NCI-H1694 treated with DMSO at 0.1 percent for 48 hours (cell line): ENCODE measurements around the gene PABPC1L2B.
"Not testable (repeated sequence)": the region's sequence is repeated elsewhere in the genome, so short reads cannot be mapped to it uniquely, and the experiment has no call there.

Experiments used
- DNase-seq: peaks from one replicate; lab custom pipeline; 2025; lab: John Stamatoyannopoulos, UW

The PABPC1L2B gene

GRCh38 chrX:73002733-73003132, at the start of gene PABPC1L2B:
PABPC1L2B (plus strand) TSS chrX:73002939; CDS start chrX:73003643, 704 bp downstream.
- DNase-seq = not testable (repeated sequence)

- DNase-seq = not testable (repeated sequence)
Measured at GRCh38 chrX:72959971-72960370, 42.8 kb upstream of the PABPC1L2B start.

- DNase-seq = not testable (repeated sequence)
Measured at GRCh38 chrX:72971859-72972258, 30.9 kb upstream of the PABPC1L2B start.

GRCh38 chrX:72974885-72975284, 27.9 kb upstream of the PABPC1L2B start:
- DNase-seq = not testable (repeated sequence)

GRCh38 chrX:72980894-72981469, 21.8 kb upstream of the PABPC1L2B start:
- DNase-seq = not testable (repeated sequence)

- DNase-seq = not testable (repeated sequence)
Measured at GRCh38 chrX:73004032-73004431, 1.3 kb downstream of the PABPC1L2B start.

GRCh38 chrX:73021361-73022092, 18.8 kb downstream of the PABPC1L2B start:
- no peak for DNase-seq

- not testable (repeated sequence) for DNase-seq
Measured at GRCh38 chrX:73022093-73022445, 19.3 kb downstream of the PABPC1L2B start.

GRCh38 chrX:73028876-73029275, 26.1 kb downstream of the PABPC1L2B start:
- DNase-seq = no peak
